ENCODE measurements around the gene GBX2.

The GBX2 gene

DNA sequence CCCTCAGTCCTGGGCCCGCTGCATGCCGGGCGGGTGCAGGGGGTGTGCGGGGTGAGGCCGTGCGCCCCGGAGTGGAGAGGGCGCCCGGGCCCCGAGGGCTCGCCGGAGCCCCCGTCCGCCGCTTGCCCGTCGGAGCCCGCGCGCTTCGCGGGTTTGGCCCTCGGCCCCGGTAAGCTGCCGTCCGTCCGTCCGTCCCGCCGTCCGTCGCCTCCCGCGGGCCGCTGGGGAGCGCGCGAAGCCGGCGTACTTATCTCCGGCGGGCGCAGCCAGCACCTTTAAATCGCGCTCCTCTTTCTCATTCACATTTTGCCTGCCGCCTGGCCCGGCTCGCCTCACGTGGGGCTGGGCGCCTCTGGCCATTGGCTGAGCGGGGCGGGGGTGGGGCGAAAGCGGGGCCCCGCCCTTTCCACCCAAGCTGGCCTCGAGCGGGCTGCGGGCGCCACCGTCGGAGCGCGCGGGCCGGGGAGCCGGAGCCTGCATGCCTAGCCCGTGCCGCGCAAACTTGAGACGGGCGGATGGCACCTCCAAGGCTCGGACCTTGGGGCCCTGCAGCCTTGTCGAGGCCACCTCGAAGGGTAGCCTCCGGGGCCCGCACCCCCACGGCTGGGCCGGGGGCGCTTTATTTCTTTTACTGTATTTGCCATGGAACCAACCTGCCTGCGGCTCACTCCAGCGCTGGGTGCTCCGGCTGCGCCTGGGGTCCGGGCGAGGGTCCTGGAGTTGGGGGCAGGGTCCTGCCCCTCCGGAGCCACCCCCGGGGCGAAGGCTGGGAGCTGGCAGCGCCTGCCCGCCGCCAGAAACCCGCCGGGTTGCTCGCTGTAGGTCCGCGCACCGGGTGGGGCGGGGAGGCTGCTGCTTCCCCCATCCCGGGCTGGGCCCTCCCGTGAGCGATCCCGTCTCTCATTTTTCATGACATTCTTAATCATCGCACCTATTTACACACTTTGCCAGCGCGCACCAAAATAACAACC, at the start of gene GBX2:
Gene GBX2, minus strand, starts transcription at position 277 of the 971 bp plus-strand sequence. CDS start 415 bp downstream, outside the sequence.
- no peak for DNase-seq (ENCODE audit: low read depth in 3 of 3, low spot score in 1 of 3)

DNA sequence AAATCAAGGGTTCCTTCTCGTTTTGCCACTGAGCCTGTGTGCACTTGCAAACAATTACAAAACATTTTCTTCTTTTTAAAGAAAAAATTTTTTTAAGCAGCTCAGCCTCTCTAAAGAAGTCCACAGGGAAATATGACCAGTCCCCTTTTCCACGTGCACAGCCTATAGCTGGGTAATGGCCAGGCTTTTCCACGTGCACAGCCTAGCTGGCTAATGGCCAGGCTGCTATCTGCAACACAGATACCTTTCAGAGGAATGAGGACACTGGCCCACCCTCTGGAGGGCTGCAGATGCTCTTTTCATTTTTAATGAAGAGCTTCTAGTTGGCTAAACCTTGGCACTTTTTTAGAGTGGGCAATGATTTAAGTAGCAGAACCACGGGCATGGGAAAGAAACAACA, 49.7 kb upstream of the GBX2 start:
- DNase-seq (ENCODE audit: low read depth in 3 of 3, low spot score in 1 of 3): no peak

DNA sequence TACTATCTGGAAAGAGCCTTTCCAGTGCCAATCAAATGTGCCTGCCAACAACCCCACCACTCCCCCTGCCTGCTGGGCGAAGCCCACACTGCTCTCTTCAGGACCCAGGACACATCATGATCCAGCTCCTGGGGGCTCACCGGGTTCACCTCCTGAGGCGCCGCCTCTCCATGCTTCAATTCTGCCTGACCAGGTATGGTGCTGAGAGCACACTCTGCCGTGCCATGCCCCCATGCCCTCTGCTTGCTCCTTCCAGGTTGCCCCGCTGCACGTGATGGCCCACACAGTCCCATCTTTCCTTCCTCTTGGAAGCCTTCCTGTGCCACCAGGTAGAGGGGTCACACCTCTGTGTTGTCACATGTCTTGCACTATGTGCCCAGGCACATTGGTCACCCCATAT, 48.5 kb upstream of the GBX2 start:
- no peak for DNase-seq (ENCODE audit: low read depth in 3 of 3, low spot score in 1 of 3)

DNA sequence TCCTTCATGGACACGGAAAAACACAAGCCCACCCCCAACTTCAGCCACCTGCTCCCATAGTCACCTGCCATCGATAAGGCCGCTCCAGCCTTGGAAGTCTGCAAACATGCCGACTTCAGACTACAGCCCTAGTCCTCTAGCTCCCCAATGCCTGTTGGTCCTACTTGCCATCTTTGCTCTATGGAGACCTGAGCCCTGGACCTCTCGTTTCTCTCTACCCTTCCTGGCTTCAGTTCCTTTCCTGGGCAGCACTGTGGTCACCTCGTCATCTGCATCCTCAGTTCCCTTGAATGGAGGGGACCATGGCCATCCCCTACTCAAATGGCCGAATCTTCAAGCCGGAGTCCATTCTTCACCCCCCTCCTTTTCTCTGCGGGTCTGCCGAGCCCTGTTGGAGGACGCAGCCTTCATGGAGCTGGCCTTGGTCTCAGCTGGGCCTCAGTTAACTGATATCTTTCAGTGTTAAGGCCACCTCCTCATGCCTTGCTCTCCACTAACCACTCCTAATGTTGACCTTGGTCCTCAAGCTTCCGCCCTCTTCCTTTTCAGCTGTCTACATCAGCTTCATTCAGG, 47.7 kb upstream of the GBX2 start:
- no peak for DNase-seq (ENCODE audit: low read depth in 3 of 3, low spot score in 1 of 3)

DNA sequence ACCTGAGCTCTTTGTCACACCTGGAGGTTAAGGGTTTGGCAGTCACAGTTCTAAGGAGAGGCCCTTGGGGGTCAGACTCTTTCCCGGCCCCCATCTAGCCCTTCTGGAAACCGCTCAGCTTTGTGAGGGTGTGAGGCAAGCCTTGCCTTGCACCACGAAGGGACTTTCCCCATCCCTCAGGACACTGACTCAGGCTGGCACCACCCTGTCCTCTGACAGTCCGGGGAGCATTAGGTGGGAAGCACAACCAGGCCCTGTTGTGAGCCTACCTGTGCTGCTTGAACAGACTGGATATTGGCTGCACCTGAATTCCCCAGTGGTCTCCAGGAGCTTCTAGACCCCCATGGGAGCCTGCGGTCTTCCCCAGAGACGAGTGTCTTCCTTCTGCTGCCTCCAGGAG, 47.0 kb upstream of the GBX2 start:
- no peak for DNase-seq (ENCODE audit: low read depth in 3 of 3, low spot score in 1 of 3)

DNA sequence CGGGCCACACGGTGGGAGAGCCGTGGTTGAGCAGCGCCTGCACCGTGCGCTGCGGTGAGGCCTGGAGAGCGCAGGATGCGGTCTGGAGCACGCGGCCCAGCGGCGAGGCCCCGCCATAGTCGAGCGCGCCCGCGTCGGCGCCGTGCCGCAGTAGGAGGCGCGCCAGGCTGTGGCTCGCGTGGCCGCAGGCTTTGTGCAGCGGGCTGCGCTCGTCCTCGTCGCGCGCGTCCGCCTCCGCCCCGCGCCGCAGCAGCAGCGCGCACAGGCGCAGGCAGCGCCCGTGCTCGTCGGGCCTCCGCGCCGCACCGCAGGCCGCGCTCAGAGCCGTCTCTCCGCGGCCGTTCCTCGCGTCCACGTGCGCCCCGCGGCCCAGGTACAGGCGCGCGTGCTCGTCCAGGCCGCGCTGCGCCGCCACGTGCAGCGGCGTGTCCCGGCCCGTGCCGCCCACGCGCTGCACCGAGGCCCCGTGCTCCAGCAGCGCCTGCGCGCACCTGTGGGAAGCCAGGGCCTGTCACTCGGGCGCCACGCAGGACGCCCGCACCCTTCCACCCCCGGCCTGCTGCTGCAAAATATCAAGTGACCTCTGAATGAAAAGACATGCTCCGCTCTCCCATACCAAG, 46.3 kb upstream of the GBX2 start:
- no peak for DNase-seq (ENCODE audit: low read depth in 3 of 3, low spot score in 1 of 3)

DNA sequence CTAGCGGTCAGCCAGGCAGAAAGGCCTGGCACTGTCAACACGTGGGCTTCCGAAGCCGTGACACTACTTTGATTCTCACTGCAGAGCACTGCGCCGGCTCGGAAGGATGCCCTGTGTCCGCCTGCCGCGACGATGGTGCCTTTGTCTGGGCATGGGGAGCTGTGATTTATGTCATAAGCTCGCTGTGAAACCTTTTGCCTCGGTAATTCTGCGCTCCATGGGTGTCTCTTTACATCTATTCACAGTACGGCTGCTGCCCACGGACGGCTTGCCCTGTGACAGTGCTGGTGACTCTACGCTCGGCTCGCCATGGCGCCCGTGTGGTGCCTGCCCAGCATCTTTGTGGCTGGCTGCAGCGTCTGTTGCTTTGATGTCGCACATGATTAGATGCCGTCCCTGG, 43.1 kb upstream of the GBX2 start:
- DNase-seq (ENCODE audit: low read depth in 3 of 3, low spot score in 1 of 3): no peak

DNA sequence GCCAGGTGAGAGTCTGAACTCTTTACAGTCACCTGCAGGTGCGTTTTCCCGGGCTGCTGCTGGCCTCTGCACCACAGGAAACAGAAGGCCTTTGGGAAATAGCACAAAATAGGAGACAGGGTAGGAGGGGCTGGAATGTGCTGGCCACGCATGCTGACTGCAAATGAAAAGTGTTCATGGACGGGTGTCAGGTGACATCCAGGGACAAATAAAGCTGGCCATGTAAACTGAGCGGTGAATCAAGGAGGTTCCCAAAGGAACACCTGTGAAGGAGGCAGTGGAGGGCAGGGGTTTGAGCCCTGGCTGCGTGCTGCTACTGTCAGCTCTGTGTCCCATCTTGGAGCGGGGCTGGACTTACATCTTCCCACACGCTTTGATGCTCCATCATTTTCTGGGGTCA, 42.4 kb upstream of the GBX2 start:
- no peak for DNase-seq (ENCODE audit: low read depth in 3 of 3, low spot score in 1 of 3)

DNA sequence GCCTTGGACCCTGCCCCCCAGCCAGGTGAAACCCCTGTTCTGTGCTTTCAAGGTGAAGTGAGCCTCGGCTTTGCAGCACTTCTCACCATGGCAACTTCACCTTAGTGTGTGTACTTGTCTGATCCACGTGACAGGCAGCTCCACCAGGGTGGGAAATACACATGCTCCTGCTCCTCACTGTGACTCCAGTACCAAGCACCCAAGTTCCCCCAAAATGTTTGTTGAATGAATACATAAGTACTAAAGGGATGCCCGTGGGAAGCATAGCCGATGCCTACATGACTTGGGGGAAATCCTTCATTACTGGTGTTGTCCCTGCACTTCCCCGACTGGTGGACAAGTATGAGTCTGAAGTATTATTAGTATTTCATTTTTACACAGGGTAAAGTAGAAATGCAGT, 41.8 kb upstream of the GBX2 start:
- DNase-seq (ENCODE audit: low read depth in 3 of 3, low spot score in 1 of 3): no peak

DNA sequence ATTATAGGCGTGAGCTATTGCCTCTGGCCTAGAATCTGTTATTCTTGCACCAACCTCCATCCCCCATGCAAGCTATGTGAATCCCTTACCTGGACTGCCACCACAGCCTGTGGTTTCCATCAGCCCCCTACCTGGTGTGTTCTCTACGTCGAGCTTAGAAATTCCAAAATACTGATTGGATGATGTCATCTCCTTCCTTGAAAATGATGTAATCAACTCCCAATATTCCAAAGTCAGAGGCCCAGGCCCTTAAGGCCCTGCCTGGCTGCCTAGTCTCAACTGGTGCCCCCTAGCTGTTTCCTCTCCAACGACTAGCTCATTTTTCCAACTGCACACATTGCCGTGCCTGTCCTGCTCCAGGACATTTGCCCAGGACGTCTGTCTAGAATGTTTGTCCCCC, 41.3 kb upstream of the GBX2 start:
- DNase-seq (ENCODE audit: low read depth in 3 of 3, low spot score in 1 of 3): no peak

DNA sequence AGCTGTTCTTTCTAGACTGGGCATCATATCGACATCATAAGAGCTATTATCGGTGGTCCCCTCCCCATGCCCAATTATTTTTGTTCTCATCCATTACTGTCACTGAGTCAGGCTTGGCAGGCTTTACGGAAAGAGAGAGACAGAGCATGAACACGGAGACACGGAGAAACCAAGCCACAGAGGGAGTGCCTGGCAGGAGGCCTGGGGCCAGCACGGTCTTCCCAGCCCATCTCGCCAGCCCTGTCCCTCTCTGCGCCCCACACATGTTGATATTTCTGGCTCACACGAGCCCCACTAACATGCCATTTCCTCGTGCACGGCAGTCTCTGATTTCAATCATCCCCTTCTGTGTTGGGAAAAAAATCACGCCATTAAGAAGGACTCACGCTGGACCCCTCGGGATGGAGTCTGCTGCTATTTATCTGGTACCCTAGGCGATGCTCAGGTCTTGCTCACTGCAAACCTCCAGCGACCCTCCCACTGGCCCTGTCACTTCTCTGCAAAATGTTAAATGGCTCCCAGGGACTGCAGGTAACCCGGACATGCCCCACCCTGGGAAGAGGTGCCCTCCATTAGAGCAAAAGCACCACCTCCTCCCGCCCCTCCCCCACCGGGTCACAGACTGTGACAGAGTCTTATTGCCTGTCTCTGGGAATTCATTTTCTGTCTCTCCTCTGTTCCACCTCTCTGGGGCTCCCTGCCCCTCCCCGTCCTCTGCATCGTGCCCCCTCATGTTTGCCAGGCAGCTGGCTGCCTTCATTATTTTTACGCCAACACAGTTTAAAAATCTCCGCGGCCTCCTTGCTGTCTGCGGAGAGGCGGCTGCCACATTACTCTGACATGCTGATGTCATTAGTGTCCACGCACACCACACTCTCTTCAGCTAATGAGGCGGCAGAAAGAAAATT, 40.1 kb upstream of the GBX2 start:
- DNase-seq (ENCODE audit: low read depth in 3 of 3, low spot score in 1 of 3): no peak

DNA sequence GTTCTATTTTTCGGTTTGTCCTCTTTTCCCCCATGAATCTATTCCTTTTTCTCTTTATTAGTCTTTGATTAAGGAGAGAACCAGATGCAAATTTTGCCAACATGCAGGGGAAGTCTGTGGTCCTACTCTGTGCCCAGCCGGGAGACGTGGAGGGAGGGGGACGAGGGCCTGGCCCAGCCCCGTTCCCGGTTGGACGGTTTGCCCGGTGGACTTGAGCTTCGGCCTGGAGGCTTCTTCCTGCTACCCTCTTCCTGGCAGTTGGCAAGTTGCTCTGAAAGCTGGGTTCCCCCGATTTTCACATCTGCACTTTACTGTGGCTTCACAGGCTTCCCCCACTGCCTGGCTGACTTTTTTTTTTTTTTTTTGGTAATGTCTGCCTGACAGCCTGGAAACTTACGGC, 39.3 kb upstream of the GBX2 start:
- no peak for DNase-seq (ENCODE audit: low read depth in 3 of 3, low spot score in 1 of 3)

DNA sequence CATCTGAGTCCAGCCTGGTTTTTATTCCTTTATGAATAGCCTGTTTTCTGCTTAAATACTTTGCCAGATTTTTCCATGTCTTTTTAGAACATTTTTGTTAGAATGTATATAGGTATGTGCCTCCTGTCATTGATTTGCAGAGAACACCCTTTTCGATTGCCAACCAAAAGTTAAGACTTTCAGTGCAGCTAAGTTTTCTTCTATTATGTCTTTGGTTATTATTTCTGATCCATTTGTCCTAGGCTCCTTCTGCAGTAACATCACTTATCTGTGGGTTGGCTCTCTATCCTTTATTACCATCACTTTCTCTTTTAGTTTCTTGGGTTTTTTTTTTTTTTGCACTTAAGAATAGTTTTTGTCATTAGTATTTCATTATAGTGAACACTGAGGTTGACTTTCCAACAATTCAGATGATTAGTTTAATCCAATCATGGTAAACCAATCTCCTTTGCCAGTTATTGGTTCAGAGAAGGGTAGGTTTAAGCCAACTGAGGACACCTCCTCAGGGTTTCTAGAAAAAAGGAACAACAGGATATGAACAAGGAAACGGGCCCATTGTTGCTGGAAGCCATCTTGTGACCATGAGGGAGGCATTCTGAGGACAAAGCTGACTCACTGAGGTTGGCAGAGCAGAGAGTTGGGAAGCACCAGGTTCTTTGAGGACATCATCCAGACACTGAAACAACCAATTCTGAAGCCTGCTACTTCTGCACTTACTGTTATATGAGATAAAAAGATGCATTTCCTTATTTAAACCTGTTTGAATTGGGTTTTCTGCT, 37.9 kb upstream of the GBX2 start:
- DNase-seq (ENCODE audit: low read depth in 3 of 3, low spot score in 1 of 3): no peak

DNA sequence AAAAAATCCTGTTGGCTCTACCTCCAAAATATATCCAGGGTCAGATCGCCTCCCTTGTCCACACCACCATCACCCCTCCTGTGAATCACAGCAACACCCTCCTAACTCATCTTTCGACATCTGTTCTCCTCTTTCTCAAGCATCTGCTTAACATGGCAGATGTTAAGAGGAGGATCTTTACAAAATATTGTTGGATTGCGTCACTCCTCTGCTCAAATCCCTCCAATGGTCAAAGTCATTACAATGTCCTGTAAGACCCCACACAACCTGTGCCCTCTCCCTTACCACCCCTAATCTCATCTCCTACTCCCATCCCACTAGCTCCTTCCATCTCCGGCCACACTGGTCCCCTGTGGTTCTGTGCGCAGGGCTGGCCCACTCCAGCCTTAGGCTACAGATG, 36.8 kb upstream of the GBX2 start:
- DNase-seq (ENCODE audit: low read depth in 3 of 3, low spot score in 1 of 3): no peak

DNA sequence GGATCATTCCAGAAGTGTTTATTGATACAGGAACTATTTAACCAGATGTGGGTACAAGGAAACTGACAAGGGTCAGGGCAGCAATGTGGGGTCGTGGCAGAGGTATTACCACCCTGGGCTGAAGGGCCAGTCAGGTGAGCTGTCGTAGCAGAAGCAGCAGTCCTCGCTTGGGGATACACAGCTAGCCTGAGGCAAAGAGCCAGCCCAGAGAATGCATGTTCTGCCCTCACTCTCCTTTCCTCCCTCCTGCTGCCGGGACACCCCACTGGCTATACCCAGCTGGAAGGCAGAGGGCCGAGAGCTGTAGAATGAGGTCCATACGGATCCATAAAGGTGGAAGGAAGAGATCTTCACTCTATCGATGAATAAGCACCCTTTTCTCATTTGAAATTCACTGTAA, 32.2 kb upstream of the GBX2 start:
- no peak for DNase-seq (ENCODE audit: low read depth in 3 of 3, low spot score in 1 of 3)

DNA sequence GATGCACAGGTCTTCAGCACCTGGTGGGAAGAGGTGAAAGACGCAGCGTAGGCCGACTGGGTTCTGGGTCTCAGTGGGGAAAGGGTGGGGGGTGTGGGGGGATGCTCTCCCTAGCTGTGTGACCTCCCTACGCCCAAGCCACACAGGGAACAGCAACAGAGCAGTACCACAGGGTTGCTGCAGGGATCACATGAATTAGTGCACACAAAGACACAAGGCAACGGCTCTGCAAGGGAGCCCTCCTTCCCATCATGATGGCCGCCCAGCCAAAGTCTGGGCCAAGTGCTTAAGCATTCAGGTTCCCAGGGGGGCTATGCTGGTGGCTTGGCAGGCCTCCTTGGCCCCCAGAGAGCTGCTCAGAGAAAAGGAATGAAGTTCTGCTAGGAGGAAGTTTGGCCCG, 28.2 kb upstream of the GBX2 start:
- no peak for DNase-seq (ENCODE audit: low read depth in 3 of 3, low spot score in 1 of 3)

DNA sequence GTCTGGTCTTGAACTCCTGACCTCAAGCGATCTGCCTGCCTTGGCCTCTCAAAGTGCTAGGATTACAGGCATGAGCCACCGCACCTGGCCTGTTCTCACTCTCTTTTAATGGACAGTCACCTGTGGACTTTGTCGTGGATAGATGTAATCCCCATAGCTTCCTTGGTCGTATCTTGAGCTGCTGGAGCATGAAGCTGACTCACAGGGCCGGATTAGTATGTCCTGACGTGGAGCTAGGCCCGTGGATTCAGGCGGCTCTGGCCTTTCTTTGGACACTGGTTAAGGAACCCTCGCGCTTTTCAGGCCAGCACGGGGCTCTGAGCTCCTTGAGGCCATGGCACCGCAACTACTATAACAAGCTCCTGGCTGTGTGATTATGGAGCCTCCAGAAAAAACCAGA, 27.5 kb upstream of the GBX2 start:
- no peak for DNase-seq (ENCODE audit: low read depth in 3 of 3, low spot score in 1 of 3)

DNA sequence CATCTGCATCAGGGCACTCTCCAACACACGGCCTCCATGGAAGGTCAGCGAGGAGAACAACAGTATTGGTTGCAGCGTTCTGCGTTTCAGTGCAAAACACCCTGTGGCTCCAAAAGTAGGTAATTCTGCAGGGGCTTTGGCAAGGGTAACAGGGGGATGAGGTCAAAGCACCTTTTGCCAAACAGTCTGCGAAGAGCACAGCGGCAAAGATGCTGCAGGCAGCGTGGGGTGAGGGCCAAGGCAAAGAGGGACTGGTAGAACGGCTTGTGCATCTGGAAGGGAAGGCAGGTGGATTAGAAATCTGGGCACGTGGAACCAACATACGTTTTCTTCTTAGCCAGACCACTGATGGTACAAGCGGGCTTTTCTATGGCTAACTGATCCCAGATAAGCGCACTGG, 26.6 kb upstream of the GBX2 start:
- DNase-seq (ENCODE audit: low read depth in 3 of 3, low spot score in 1 of 3): no peak

DNA sequence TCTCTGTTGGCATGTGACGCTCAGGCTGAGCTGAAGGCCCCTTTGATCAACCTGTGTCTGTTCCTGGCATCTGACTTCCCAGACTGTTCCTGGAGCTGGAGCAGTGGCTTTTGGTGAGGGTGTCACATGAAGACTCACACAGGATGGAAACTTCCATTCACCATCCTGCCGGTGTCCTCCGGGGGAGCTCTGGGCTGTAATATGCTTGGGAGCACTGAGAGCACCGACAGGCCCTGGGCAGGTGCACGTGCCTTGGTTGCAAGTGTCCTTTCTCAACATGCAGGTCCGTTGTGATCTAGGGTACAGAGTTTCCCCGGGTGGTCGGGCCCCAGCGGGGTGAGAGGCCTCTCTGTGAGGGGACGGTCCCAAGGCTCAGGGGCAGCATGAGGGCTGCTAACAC, 24.8 kb upstream of the GBX2 start:
- no peak for DNase-seq (ENCODE audit: low read depth in 3 of 3, low spot score in 1 of 3)

DNA sequence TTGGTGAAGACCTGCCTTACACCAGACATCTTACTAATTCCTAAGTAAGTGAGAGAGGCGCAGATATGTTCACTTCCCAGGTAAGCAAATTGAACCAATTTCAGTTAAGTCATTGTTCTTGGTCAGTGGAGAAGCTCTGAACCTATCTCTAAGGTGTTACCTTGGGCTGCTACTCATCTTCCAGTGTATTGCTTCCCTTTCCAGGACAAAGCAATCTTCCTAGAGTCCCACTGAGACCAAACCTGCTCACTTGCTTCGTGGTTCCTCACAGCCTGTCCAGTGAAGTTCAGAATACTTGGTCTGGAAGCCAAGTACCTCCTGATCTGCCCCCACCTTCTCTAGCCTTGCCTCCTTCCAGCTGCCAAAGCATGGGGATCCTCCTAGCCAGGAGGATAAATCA, 22.5 kb upstream of the GBX2 start:
- no peak for DNase-seq (ENCODE audit: low read depth in 3 of 3, low spot score in 1 of 3)

DNA sequence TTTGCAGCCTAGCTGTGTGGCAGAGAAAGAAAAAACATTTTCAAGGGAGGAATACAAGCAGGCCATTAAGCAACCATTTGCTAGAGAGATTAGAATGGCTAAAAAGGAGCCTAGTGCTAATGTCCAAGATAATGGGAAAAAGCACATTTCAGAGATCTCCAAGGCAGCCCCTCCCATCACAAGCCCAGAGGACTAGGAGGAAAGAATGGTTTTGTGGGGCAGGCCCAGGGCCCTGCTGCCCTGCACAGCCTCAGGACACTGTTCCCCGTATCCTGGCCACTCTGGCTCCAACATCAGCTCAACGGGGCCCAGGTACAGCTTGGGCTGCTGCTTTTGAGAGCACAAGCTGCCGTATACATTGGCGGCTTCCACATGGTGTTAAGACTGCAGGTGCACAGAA, 16.5 kb upstream of the GBX2 start:
- no peak for DNase-seq (ENCODE audit: low read depth in 3 of 3, low spot score in 1 of 3)

All from stimulated activated CD4-positive, alpha-beta T cell treated with anti-CD3 and anti-CD28 coated beads, TNF-alpha, amount 100 ng/mL, for 1 hour (primary cell).